Measurements from ENCODE around the gene FBXO47.
"Not testable (repeated sequence)": the region's sequence is repeated elsewhere in the genome, so short reads cannot be mapped to it uniquely, and the experiment has no call there.

The FBXO47 gene

GRCh38 chr17:38916771-38917170, 50.4 kb downstream of the FBXO47 start:
- no peaks in the 10 kb centered on the region for H3K27me3 ChIP-seq (replicated peaks; ENCODE audit: control insufficient read depth, insufficient read depth, low read length, poor library complexity, severe bottlenecking)
- H3K4me1 ChIP-seq (ENCODE audit: control insufficient read depth, insufficient read depth, low read length, poor library complexity, severe bottlenecking) = no peaks in the 10 kb centered on the region
- H3K36me3 ChIP-seq (ENCODE audit: control insufficient read depth, insufficient read depth, low read length) = peaks cover 72% of the 10 kb centered on the region
- no peak for DNase-seq
- no peak overlapping the region for H3K4me3 ChIP-seq (ENCODE audit: insufficient read depth, low read depth, low read length, poor library complexity, severe bottlenecking)
- H3K9me3 ChIP-seq (ENCODE audit: control insufficient read depth, low read length) = no peaks in the 10 kb centered on the region
- no peak overlapping the region for H3K27ac ChIP-seq (ENCODE audit: insufficient read depth, low read length, poor library complexity, severe bottlenecking)

- Histone ChIP-seq H3K4me1 (ENCODE audit: control insufficient read depth, insufficient read depth, low read length, poor library complexity, severe bottlenecking) (no peaks in the 10 kb centered on the region), H3K27ac (ENCODE audit: insufficient read depth, low read length, poor library complexity, severe bottlenecking) (no peak overlapping the region), H3K36me3 (ENCODE audit: control insufficient read depth, insufficient read depth, low read length) (peaks cover 82% of the 10 kb centered on the region), H3K4me3 (ENCODE audit: insufficient read depth, low read depth, low read length, poor library complexity, severe bottlenecking) (no peak overlapping the region), H3K27me3 (replicated peaks; ENCODE audit: control insufficient read depth, insufficient read depth, low read length, poor library complexity, severe bottlenecking) (no peaks in the 10 kb centered on the region), H3K9me3 (ENCODE audit: control insufficient read depth, low read length) (no peaks in the 10 kb centered on the region)
- no peak for DNase-seq
Observed at GRCh38 chr17:38915639-38915995, 51.6 kb downstream of the FBXO47 start.

GRCh38 chr17:38914741-38915638, 52.2 kb downstream of the FBXO47 start:
- Histone ChIP-seq H3K4me1 (ENCODE audit: control insufficient read depth, insufficient read depth, low read length, poor library complexity, severe bottlenecking) (no peaks in the 10 kb centered on the region), H3K36me3 (ENCODE audit: control insufficient read depth, insufficient read depth, low read length) (peaks cover 79% of the 10 kb centered on the region), H3K27ac (ENCODE audit: insufficient read depth, low read length, poor library complexity, severe bottlenecking) (no peak overlapping the region), H3K4me3 (ENCODE audit: insufficient read depth, low read depth, low read length, poor library complexity, severe bottlenecking) (no peak overlapping the region), H3K27me3 (replicated peaks; ENCODE audit: control insufficient read depth, insufficient read depth, low read length, poor library complexity, severe bottlenecking) (no peaks in the 10 kb centered on the region), H3K9me3 (ENCODE audit: control insufficient read depth, low read length) (no peaks in the 10 kb centered on the region)
- no peak for DNase-seq

GRCh38 chr17:38912221-38912813, 54.9 kb downstream of the FBXO47 start:
- H3K27ac ChIP-seq (ENCODE audit: insufficient read depth, low read length, poor library complexity, severe bottlenecking) = peak overlapping the region; percentile 24
- DNase-seq = no peak
- H3K9me3 ChIP-seq (ENCODE audit: control insufficient read depth, low read length) = no peaks in the 10 kb centered on the region
- no peak overlapping the region for H3K4me3 ChIP-seq (ENCODE audit: insufficient read depth, low read depth, low read length, poor library complexity, severe bottlenecking)
- no peaks in the 10 kb centered on the region for H3K4me1 ChIP-seq (ENCODE audit: control insufficient read depth, insufficient read depth, low read length, poor library complexity, severe bottlenecking)
- no peaks in the 10 kb centered on the region for H3K27me3 ChIP-seq (replicated peaks; ENCODE audit: control insufficient read depth, insufficient read depth, low read length, poor library complexity, severe bottlenecking)
- peaks cover 75% of the 10 kb centered on the region for H3K36me3 ChIP-seq (ENCODE audit: control insufficient read depth, insufficient read depth, low read length)

GRCh38 chr17:38911731-38912081, 55.5 kb downstream of the FBXO47 start:
- not testable (repeated sequence) for DNase-seq; H3K4me1 ChIP-seq (ENCODE audit: control insufficient read depth, insufficient read depth, low read length, poor library complexity, severe bottlenecking); H3K9me3 ChIP-seq (ENCODE audit: control insufficient read depth, low read length); H3K4me3 ChIP-seq (ENCODE audit: insufficient read depth, low read depth, low read length, poor library complexity, severe bottlenecking); H3K27me3 ChIP-seq (replicated peaks; ENCODE audit: control insufficient read depth, insufficient read depth, low read length, poor library complexity, severe bottlenecking)
- H3K36me3 ChIP-seq (ENCODE audit: control insufficient read depth, insufficient read depth, low read length) = peaks cover 69% of the 10 kb centered on the region
- peak overlapping the region; percentile 10 for H3K27ac ChIP-seq (ENCODE audit: insufficient read depth, low read length, poor library complexity, severe bottlenecking)

GRCh38 chr17:38911081-38911730, 56.0 kb downstream of the FBXO47 start:
- Histone ChIP-seq H3K27ac (ENCODE audit: insufficient read depth, low read length, poor library complexity, severe bottlenecking) (peak overlapping the region; percentile 10), H3K4me3 (ENCODE audit: insufficient read depth, low read depth, low read length, poor library complexity, severe bottlenecking) (no peak overlapping the region), H3K9me3 (ENCODE audit: control insufficient read depth, low read length) (no peaks in the 10 kb centered on the region), H3K4me1 (ENCODE audit: control insufficient read depth, insufficient read depth, low read length, poor library complexity, severe bottlenecking) (no peaks in the 10 kb centered on the region), H3K36me3 (ENCODE audit: control insufficient read depth, insufficient read depth, low read length) (peaks cover 67% of the 10 kb centered on the region), H3K27me3 (replicated peaks; ENCODE audit: control insufficient read depth, insufficient read depth, low read length, poor library complexity, severe bottlenecking) (no peaks in the 10 kb centered on the region)
- DNase-seq = no peak

GRCh38 chr17:38910325-38910724, 56.9 kb downstream of the FBXO47 start:
- H3K9me3 ChIP-seq (ENCODE audit: control insufficient read depth, low read length) = no peaks in the 10 kb centered on the region
- H3K27me3 ChIP-seq (replicated peaks; ENCODE audit: control insufficient read depth, insufficient read depth, low read length, poor library complexity, severe bottlenecking) = no peaks in the 10 kb centered on the region
- no peaks in the 10 kb centered on the region for H3K4me1 ChIP-seq (ENCODE audit: control insufficient read depth, insufficient read depth, low read length, poor library complexity, severe bottlenecking)
- no peak for DNase-seq
- H3K36me3 ChIP-seq (ENCODE audit: control insufficient read depth, insufficient read depth, low read length) = peaks cover 64% of the 10 kb centered on the region
- no peak overlapping the region for H3K27ac ChIP-seq (ENCODE audit: insufficient read depth, low read length, poor library complexity, severe bottlenecking)
- no peak overlapping the region for H3K4me3 ChIP-seq (ENCODE audit: insufficient read depth, low read depth, low read length, poor library complexity, severe bottlenecking)

GRCh38 chr17:38908676-38909181, 58.5 kb downstream of the FBXO47 start:
- peak overlapping the region; percentile 31 for H3K27ac ChIP-seq (ENCODE audit: insufficient read depth, low read length, poor library complexity, severe bottlenecking)
- H3K4me1 ChIP-seq (ENCODE audit: control insufficient read depth, insufficient read depth, low read length, poor library complexity, severe bottlenecking) = no peaks in the 10 kb centered on the region
- H3K27me3 ChIP-seq (replicated peaks; ENCODE audit: control insufficient read depth, insufficient read depth, low read length, poor library complexity, severe bottlenecking) = no peaks in the 10 kb centered on the region
- peaks cover 58% of the 10 kb centered on the region for H3K36me3 ChIP-seq (ENCODE audit: control insufficient read depth, insufficient read depth, low read length)
- H3K9me3 ChIP-seq (ENCODE audit: control insufficient read depth, low read length) = no peaks in the 10 kb centered on the region
- no peak for DNase-seq
- H3K4me3 ChIP-seq (ENCODE audit: insufficient read depth, low read depth, low read length, poor library complexity, severe bottlenecking) = no peak overlapping the region

GRCh38 chr17:38907930-38908675, 59.1 kb downstream of the FBXO47 start:
- Histone ChIP-seq H3K27ac (ENCODE audit: insufficient read depth, low read length, poor library complexity, severe bottlenecking) (peak overlapping the region; percentile 31), H3K4me3 (ENCODE audit: insufficient read depth, low read depth, low read length, poor library complexity, severe bottlenecking) (no peak overlapping the region), H3K36me3 (ENCODE audit: control insufficient read depth, insufficient read depth, low read length) (peaks cover 60% of the 10 kb centered on the region), H3K9me3 (ENCODE audit: control insufficient read depth, low read length) (no peaks in the 10 kb centered on the region), H3K27me3 (replicated peaks; ENCODE audit: control insufficient read depth, insufficient read depth, low read length, poor library complexity, severe bottlenecking) (no peaks in the 10 kb centered on the region), H3K4me1 (ENCODE audit: control insufficient read depth, insufficient read depth, low read length, poor library complexity, severe bottlenecking) (no peaks in the 10 kb centered on the region)
- no peak for DNase-seq

Measured in effector memory CD4-positive, alpha-beta T cell (primary cell).